Measurements from ENCODE around the gene PTPRN2.

Gene PTPRN2

DNA sequence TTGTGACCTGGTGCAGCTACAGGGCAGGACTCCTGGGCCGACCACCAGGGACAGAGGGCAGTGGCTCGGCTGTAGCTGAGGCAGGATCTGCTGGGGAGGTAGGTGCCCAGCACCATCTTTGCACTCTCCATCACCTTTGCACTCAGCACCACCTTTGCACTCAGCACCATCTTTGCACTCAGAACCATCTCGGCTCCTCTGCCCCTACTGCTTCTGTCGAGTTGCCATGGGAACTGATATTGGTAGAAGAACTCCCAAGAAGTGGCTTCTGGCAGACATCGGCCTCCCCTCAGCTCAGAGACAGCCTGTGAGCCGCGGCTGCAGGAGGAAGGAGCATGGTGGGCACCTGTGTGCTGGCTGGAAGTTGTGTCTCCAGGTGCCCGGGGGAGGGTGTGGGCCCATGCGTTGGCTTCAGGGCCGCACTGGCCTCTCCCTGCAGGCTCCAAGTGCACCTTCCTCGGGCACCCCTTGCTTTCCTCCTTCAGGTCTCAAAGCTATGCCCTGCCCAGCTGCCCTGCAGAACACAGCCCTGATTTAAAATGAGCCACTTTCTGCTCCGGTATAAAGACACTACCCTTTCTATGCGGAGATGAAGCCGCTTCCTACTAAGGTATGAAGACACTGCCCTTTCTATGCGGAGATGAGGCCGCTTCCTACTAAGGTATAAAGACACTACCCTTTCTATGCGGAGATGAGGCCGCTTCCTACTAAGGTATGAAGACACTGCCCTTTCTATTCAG is 514.5 kb downstream of the PTPRN2 start:
- TF ChIP-seq, protein P1, sequence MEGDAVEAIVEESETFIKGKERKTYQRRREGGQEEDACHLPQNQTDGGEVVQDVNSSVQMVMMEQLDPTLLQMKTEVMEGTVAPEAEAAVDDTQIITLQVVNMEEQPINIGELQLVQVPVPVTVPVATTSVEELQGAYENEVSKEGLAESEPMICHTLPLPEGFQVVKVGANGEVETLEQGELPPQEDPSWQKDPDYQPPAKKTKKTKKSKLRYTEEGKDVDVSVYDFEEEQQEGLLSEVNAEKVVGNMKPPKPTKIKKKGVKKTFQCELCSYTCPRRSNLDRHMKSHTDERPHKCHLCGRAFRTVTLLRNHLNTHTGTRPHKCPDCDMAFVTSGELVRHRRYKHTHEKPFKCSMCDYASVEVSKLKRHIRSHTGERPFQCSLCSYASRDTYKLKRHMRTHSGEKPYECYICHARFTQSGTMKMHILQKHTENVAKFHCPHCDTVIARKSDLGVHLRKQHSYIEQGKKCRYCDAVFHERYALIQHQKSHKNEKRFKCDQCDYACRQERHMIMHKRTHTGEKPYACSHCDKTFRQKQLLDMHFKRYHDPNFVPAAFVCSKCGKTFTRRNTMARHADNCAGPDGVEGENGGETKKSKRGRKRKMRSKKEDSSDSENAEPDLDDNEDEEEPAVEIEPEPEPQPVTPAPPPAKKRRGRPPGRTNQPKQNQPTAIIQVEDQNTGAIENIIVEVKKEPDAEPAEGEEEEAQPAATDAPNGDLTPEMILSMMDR (IDR thresholded peaks at IDR 0.05; ENCODE audit: control insufficient read depth, extremely low read depth, insufficient read depth), result no peak
- no peak for DNase-seq (ENCODE audit: low read depth)
- no peak overlapping the region for H3K4me3 ChIP-seq (ENCODE audit: low read depth, low read length)

DNA sequence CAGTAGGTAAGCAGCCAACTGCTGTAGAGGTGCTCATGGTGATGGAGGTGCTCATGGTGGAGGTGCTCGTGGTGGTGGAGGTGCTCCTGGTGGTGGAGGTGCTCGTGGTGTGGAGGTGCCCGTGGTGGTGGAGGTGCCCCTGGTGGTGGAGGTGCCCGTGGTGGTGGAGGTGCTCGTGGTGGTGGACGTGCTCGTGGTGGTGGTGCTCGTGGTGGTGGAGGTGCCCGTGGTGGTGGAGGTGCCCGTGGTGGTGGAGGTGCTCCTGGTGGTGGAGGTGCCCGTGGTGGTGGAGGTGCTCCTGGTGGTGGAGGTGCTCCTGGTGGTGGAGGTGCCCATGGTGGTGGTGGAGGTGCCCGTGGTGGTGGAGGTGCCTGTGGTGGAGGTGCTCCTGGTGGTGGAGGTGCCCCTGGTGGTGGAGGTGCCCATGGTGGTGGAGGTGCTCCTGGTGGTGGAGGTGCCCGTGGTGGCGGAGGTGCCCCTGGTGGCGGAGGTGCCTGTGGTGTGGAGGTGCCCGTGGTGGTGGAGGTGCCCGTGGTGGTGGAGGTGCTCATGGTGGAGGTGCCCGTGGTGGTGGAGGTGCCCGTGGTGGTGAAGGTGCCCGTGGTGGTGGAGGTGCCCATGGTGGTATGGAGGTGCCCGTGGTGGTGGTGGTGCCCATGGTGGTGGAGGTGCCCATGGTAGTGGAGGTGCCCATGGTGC is 517.3 kb downstream of the PTPRN2 start:
- DNase-seq (ENCODE audit: low read depth), result no peak
- no peak overlapping the region for H3K4me3 ChIP-seq (ENCODE audit: low read depth, low read length)
- TF ChIP-seq, protein P1 (IDR thresholded peaks at IDR 0.05; ENCODE audit: control insufficient read depth, extremely low read depth, insufficient read depth), result no peak

DNA sequence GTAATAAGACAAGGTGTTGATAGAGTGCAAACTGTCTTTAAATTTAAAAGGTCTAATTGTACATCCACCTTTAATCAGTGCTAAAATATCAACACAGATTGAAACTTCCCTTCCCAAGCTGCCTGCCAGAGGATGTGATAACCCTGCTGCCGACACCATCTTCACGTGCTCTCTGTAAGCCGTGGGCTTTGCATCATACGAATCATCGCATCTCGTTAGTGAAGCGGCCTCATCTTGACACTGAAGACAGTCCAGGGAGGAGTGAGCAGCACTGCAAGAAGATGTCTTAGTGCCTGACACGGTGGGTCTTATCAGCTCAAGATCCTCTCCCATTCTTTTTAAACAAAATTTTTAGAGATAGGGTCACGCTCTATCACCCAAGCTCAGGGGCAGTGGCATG is 518.8 kb downstream of the PTPRN2 start:
- no peak for DNase-seq (ENCODE audit: low read depth)
- TF ChIP-seq, protein P1 (IDR thresholded peaks at IDR 0.05; ENCODE audit: control insufficient read depth, extremely low read depth, insufficient read depth), result no peak
- H3K4me3 ChIP-seq (ENCODE audit: low read depth, low read length), result no peak overlapping the region

DNA sequence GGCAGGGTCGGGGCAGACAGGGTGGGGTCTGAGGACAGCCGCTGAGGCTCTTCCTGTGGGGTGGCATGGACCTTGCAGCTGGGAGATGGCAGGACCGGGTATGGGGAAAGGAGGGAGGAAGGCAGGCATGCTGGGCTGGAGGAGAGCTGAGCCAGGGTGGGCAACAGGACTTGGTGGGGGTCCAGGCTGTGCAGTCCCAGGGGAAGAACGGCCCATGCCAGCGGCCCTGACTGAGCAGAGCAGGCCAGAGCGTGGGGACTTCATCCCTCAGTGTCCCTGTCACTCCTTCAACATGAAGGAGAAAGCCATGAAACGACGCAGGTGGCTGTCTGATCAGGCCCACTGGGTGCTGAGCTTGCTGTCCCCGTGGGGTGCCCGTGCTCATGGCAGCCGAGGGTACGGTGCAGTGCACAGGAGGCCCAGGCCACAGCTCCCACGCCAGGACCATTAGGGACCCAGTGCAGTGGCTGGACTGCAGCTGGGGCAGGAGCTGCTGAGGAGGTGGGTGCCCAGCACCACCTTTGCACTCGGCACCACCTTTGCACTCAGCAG is 519.6 kb downstream of the PTPRN2 start:
- DNase-seq (ENCODE audit: low read depth), result no peak
- H3K4me3 ChIP-seq (ENCODE audit: low read depth, low read length), result no peak overlapping the region
- TF ChIP-seq, protein P1 (IDR thresholded peaks at IDR 0.05; ENCODE audit: control insufficient read depth, extremely low read depth, insufficient read depth), result no peak

DNA sequence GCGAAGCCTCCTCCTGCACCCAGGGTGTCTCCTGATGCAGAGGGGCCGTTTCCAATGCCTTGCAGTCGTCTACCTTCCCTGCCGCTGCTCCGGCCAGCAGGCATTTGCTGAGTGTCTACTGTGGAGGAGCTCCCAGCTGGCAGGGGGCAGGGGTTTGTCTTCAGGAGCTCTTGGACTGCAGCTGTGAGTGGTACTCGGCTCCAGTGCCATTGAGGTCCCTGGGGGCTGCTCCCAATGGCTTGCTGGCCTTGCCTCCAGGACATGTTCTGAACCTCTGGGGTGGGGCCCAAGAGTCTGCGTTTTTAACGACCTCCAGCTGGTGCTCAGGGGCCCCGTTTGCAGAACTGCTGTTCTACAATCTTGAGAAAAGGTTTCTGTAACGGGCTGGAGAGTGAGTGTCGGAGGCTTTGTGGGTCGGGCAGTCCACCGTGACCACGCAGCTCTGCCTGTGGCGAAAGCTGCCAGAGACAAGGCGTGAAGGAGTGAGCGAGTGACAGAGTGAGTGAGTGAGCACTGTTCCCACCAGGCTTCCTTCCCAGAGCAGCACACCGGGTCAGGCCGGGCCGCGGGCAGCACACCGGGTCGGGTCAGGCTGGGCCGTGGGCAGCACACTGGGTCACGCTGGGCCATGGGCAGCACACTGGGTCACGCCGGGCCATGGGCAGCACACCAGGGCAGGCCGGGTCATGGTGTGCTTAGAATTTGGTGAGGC is 520.2 kb downstream of the PTPRN2 start:
- H3K4me3 ChIP-seq (ENCODE audit: low read depth, low read length), result no peak overlapping the region

DNA sequence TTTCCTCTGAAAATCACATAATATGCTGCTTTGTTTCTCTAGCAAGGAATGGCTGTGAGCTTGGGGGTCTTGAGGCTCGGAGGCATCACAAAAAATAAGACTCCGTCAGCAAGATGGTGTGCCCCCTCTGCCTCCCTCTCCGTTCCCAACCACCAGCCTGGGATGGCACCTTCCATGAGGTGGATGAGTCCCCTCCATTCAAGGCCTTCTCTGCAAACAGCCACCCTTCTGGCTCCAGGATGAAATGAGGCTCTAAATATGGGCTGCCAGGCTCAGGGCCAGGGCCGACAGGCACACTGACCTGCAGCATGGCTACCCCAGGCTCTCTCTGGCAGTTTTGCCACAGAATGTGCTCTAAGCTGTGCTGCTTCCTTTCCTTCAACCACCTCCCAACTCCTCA is 521.5 kb downstream of the PTPRN2 start:
- TF ChIP-seq, protein P1 (IDR thresholded peaks at IDR 0.05; ENCODE audit: control insufficient read depth, extremely low read depth, insufficient read depth), result no peak
- no peak overlapping the region for H3K4me3 ChIP-seq (ENCODE audit: low read depth, low read length)
- DNase-seq (ENCODE audit: low read depth), result no peak

More for the DNA sequence above, 520.2 kb downstream of the PTPRN2 start:
- TF ChIP-seq, protein P1 (IDR thresholded peaks at IDR 0.05; ENCODE audit: control insufficient read depth, extremely low read depth, insufficient read depth), result no peak
- DNase-seq (ENCODE audit: low read depth), result no peak

Data from LNCaP clone FGC (cell line).